ENCODE results near the gene ZNF296.

ZNF296 gene

GRCh38 chr19:45076851-45077730, 813 bp upstream of the ZNF296 start:
- H3K4me3 ChIP-seq (replicated peaks; ENCODE audit: insufficient read depth, low read length), result peak overlapping the region; percentile 76
- peak overlapping the region; percentile 37 for H3K27ac ChIP-seq (replicated peaks)
- TF ChIP-seq POLR2AphosphoS5 (IDR thresholded peaks at IDR 0.05; ENCODE audit: low read depth), result no peak
- no peak for TF ChIP-seq GABPA (IDR thresholded peaks at IDR 0.05; ENCODE audit: low read depth)
- TF ChIP-seq CTCF (IDR thresholded peaks at IDR 0.05; ENCODE audit: insufficient read depth, low read length), result no peak
- TF ChIP-seq SPI1 (IDR thresholded peaks at IDR 0.05; ENCODE audit: borderline replicate concordance, low read depth), result no peak
- no peak for TF ChIP-seq REST (IDR thresholded peaks at IDR 0.05; ENCODE audit: insufficient replicate concordance, low read depth)
- DNase-seq (ENCODE audit: low read depth in 1 of 2, low spot score in 1 of 2), result no peak
- no peaks in the 10 kb centered on the region for H3K27me3 ChIP-seq (ENCODE audit: insufficient read depth, poor library complexity, severe bottlenecking)

- TF ChIP-seq SPI1 (IDR thresholded peaks at IDR 0.05; ENCODE audit: borderline replicate concordance, low read depth) (peak; percentile 9), POLR2AphosphoS5 (IDR thresholded peaks at IDR 0.05; ENCODE audit: low read depth) (0 out of 2 replicates have a peak, but pooled peaks have one; percentile 5), CTCF (IDR thresholded peaks at IDR 0.05; ENCODE audit: insufficient read depth, low read length) (no peak), REST (IDR thresholded peaks at IDR 0.05; ENCODE audit: insufficient replicate concordance, low read depth) (no peak), GABPA (IDR thresholded peaks at IDR 0.05; ENCODE audit: low read depth) (no peak)
Measured at GRCh38 chr19:45075301-45076028, 813 bp downstream of the ZNF296 start.

GRCh38 chr19:45074744-45075300, 1.5 kb downstream of the ZNF296 start:
- no peak for DNase-seq (ENCODE audit: low read depth in 1 of 2, low spot score in 1 of 2)
- H3K4me3 ChIP-seq (replicated peaks; ENCODE audit: insufficient read depth, low read length), result peak overlapping the region; percentile 76

More at GRCh38 chr19:45075301-45076028, 813 bp downstream of the ZNF296 start:
- peak overlapping the region; percentile 76 for H3K4me3 ChIP-seq (replicated peaks; ENCODE audit: insufficient read depth, low read length)
- H3K27ac ChIP-seq (replicated peaks), result peak overlapping the region; percentile 88
- peak; percentile 92 to 95 for DNase-seq (ENCODE audit: low read depth in 1 of 2, low spot score in 1 of 2)
- no peaks in the 10 kb centered on the region for H3K27me3 ChIP-seq (ENCODE audit: insufficient read depth, poor library complexity, severe bottlenecking)

More at GRCh38 chr19:45074744-45075300, 1.5 kb downstream of the ZNF296 start:
- peak overlapping the region; percentile 37 for H3K27ac ChIP-seq (replicated peaks)
- no peak for TF ChIP-seq REST (IDR thresholded peaks at IDR 0.05; ENCODE audit: insufficient replicate concordance, low read depth)
- TF ChIP-seq GABPA (IDR thresholded peaks at IDR 0.05; ENCODE audit: low read depth), result no peak
- no peak for TF ChIP-seq CTCF (IDR thresholded peaks at IDR 0.05; ENCODE audit: insufficient read depth, low read length)
- TF ChIP-seq SPI1 (IDR thresholded peaks at IDR 0.05; ENCODE audit: borderline replicate concordance, low read depth), result no peak
- TF ChIP-seq POLR2AphosphoS5 (IDR thresholded peaks at IDR 0.05; ENCODE audit: low read depth), result no peak
- no peaks in the 10 kb centered on the region for H3K27me3 ChIP-seq (ENCODE audit: insufficient read depth, poor library complexity, severe bottlenecking)

All from HL-60 (cell line).